IMR-90 (cell line): Measurements from ENCODE around the gene PSD. TPM values are rescaled to one million over a fixed set of nuclear protein-coding genes. Genes with fewer than 3 reads are reported as not detected.

Experiments
- ATAC-seq: fragments of 200-7000 bp; cut with Tn5 transposase; 2 replicates; pipeline ENCODE4 v1.9.1; 2020; ENCODE audit warnings: low read depth, mild to moderate bottlenecking, moderate library complexity
- BruUV-seq: library from RNA; stranded (reverse); fragments of 400-500 nt; replicated peaks from 2 replicates; lab custom pipeline; 2021; lab: Mats Ljungman, UMichigan
- CTCF ChIA-PET: fragments of 300-600 bp; formaldehyde crosslinking; extraction: SDS; loops from one replicate; lab custom pipeline; 2021; ENCODE audit warnings: antibody characterized with exemption; lab: Yijun Ruan, JAX
- POLR2A ChIA-PET: fragments of 300-600 bp; sonication (Branson Sonifier 250); formaldehyde crosslinking; loops from one replicate; lab custom pipeline; 2022; ENCODE audit warnings: antibody characterized with exemption; ENCODE audit not compliant: unreplicated experiment; lab: Charles Lee
- DNase-seq: peaks from one replicate; pipeline ENCODE4 v3.0.0; 2013
- H2AFZ ChIP-seq: replicated peaks from 2 replicates; pipeline ENCODE3; 2013; ENCODE audit warnings: low read length, mild to moderate bottlenecking; ENCODE audit not compliant: poor library complexity
- H2AK5ac ChIP-seq: 2 replicates; pipeline ENCODE4 v1.6.1; 2013; ENCODE audit warnings: low read depth, low read length, inconsistent platforms
- H2AK9ac ChIP-seq: replicated peaks from 2 replicates; pipeline ENCODE3; 2013; ENCODE audit warnings: mild to moderate bottlenecking, low read depth, low read length, moderate library complexity; ENCODE audit not compliant: poor library complexity
- H2BK120ac ChIP-seq: 2 replicates; pipeline ENCODE4 v1.6.1; 2013; ENCODE audit warnings: low read depth, low read length, inconsistent platforms
- H2BK15ac ChIP-seq: 3 replicates; pipeline ENCODE4 v1.6.1; 2013; ENCODE audit warnings: low read depth, low read length, inconsistent platforms
- H2BK20ac ChIP-seq: 2 replicates; pipeline ENCODE4 v1.6.1; 2013; ENCODE audit warnings: low read depth, mild to moderate bottlenecking, inconsistent platforms, low read length, moderate library complexity
- H2BK5ac ChIP-seq: 2 replicates; pipeline ENCODE4 v1.6.1; 2013; ENCODE audit warnings: mild to moderate bottlenecking, low read depth, low read length, inconsistent platforms; ENCODE audit not compliant: poor library complexity, severe bottlenecking
- H3K14ac ChIP-seq: replicated peaks from 2 replicates; pipeline ENCODE4 v1.6.1; 2013; ENCODE audit warnings: low read depth, low read length, inconsistent platforms
- H3K18ac ChIP-seq: 2 replicates; pipeline ENCODE4 v1.6.1; 2013; ENCODE audit warnings: low read depth, low read length, control low read depth
- H3K23ac ChIP-seq: 2 replicates; pipeline ENCODE4 v1.6.1; 2013; ENCODE audit warnings: low read depth, low read length, inconsistent platforms
- H3K27ac ChIP-seq: 2 replicates; pipeline ENCODE4 v1.5.1; 2013; ENCODE audit warnings: mild to moderate bottlenecking, control low read depth, low read length; ENCODE audit not compliant: insufficient read depth
- H3K27me3 ChIP-seq: 2 replicates; pipeline ENCODE4 v1.6.1; 2013; ENCODE audit warnings: low read length; ENCODE audit not compliant: control insufficient read depth, insufficient read depth
- H3K36me3 ChIP-seq: 2 replicates; pipeline ENCODE4 v1.6.1; 2013; ENCODE audit warnings: low read length, mixed read lengths; ENCODE audit not compliant: control insufficient read depth, insufficient read depth
- H3K4ac ChIP-seq: 2 replicates; pipeline ENCODE4 v1.6.1; 2013; ENCODE audit warnings: low read depth, low read length, inconsistent platforms
- H3K4me1 ChIP-seq: 2 replicates; pipeline ENCODE4 v1.6.1; 2013; ENCODE audit warnings: low read length, mixed read lengths; ENCODE audit not compliant: control insufficient read depth, insufficient read depth
- H3K4me2 ChIP-seq: 2 replicates; pipeline ENCODE4 v1.6.1; 2013; ENCODE audit warnings: low read depth, mild to moderate bottlenecking, control low read depth, low read length, moderate library complexity
- H3K4me3 ChIP-seq: 2 replicates; pipeline ENCODE4 v1.5.1; 2013; ENCODE audit warnings: low read depth, mild to moderate bottlenecking, control low read depth, low read length, moderate library complexity; ENCODE audit not compliant: insufficient read depth
- H3K56ac ChIP-seq: 2 replicates; pipeline ENCODE4 v1.6.1; 2013; ENCODE audit warnings: low read length, inconsistent platforms; ENCODE audit not compliant: insufficient read depth; ENCODE audit errors: extremely low read depth
- H3K79me1 ChIP-seq, 2 experiments: 2 replicates each; pipeline ENCODE4 v1.6.1; 2013; ENCODE audit warnings: low read length in 2 of 2, inconsistent platforms in 1 of 2, low read depth in 1 of 2
- H3K9ac ChIP-seq: 2 replicates; pipeline ENCODE4 v1.6.1; 2013; ENCODE audit warnings: low read depth, low read length, control low read depth
- H3K9me1 ChIP-seq: 2 replicates; pipeline ENCODE4 v1.6.1; 2013; ENCODE audit warnings: low read length, inconsistent platforms; ENCODE audit not compliant: insufficient read depth
- H3K9me3 ChIP-seq: 2 replicates; pipeline ENCODE4 v1.6.1; 2013; ENCODE audit warnings: low read length; ENCODE audit not compliant: control insufficient read depth, insufficient read depth
- H4K20me1 ChIP-seq: 2 replicates; pipeline ENCODE4 v1.6.1; 2013; ENCODE audit warnings: low read length, inconsistent platforms; ENCODE audit not compliant: insufficient read depth
- H4K5ac ChIP-seq: 2 replicates; pipeline ENCODE4 v1.6.1; 2013; ENCODE audit warnings: mild to moderate bottlenecking, low read depth, low read length, control low read depth
- H4K8ac ChIP-seq, 2 experiments: 2 replicates each; pipeline ENCODE4 v1.6.1; 2013; ENCODE audit warnings: low read depth in 2 of 2, low read length in 2 of 2, control low read depth in 1 of 2, inconsistent platforms in 1 of 2
- H4K91ac ChIP-seq: 2 replicates; pipeline ENCODE4 v1.6.1; 2013; ENCODE audit warnings: low read depth, low read length, inconsistent platforms; ENCODE audit not compliant: insufficient read depth
- BHLHE40 ChIP-seq: fragments of 150-350 bp; IDR thresholded peaks from 2 replicates; pipeline ENCODE4 v1.6.1; 2016; ENCODE audit warnings: mild to moderate bottlenecking, low read depth, low read length
- CHD1 ChIP-seq: IDR thresholded peaks from 2 replicates; pipeline ENCODE4 v1.6.1; 2012; ENCODE audit warnings: low read depth, low read length, improper control_type of control experiment
- CTCF ChIP-seq: conservative IDR thresholded peaks from 2 replicates; pipeline ENCODE4 v1.5.1; 2012; ENCODE audit warnings: mild to moderate bottlenecking, low read depth, low read length, improper control_type of control experiment
- MAFK ChIP-seq: IDR thresholded peaks from 2 replicates; pipeline ENCODE4 v1.6.1; 2012; ENCODE audit warnings: low read depth, low read length, improper control_type of control experiment
- MAZ ChIP-seq: IDR thresholded peaks from 2 replicates; pipeline ENCODE4 v1.6.1; 2012; ENCODE audit warnings: low read depth, mild to moderate bottlenecking, low read length, improper control_type of control experiment, moderate library complexity, borderline replicate concordance
- MXI1 ChIP-seq: IDR thresholded peaks from 2 replicates; pipeline ENCODE4 v1.6.1; 2012; ENCODE audit warnings: low read depth, mild to moderate bottlenecking, low read length, moderate library complexity, borderline replicate concordance
- NFE2L2 ChIP-seq: fragments of 150-350 bp; IDR thresholded peaks from 2 replicates; pipeline ENCODE4 v1.6.1; 2016; ENCODE audit warnings: low read depth, mild to moderate bottlenecking, low read length
- POLR2A ChIP-seq: IDR thresholded peaks from 2 replicates; pipeline ENCODE4 v1.6.1; 2012; ENCODE audit warnings: mild to moderate bottlenecking, low read depth, low read length
- RAD21 ChIP-seq: IDR thresholded peaks from 2 replicates; pipeline ENCODE4 v1.6.1; 2012; ENCODE audit warnings: low read length, improper control_type of control experiment
- RFX5 ChIP-seq: IDR thresholded peaks from 2 replicates; pipeline ENCODE4 v1.8.0; 2012; ENCODE audit warnings: low read depth, mild to moderate bottlenecking, low read length, moderate library complexity
- SMC3 ChIP-seq: fragments of 150-350 bp; IDR thresholded peaks from 2 replicates; pipeline ENCODE4 v1.6.1; 2016; ENCODE audit warnings: low read depth, mild to moderate bottlenecking, antibody characterized with exemption, low read length, moderate library complexity
- WGBS, 2 experiments: methylation state at CpG; one replicate each; pipeline versions ENCODE4 v1.1.5 to v1.1.7; 2013; ENCODE audit warnings: missing lambda C conversion rate in 2 of 2; ENCODE audit not compliant: insufficient read length in 1 of 2; ENCODE audit errors: extremely low coverage in 2 of 2; 5-methylcytosine and 5-hydroxymethylcytosine counted together
- dilution Hi-C: fragments of 300-500 bp; cut with HindIII; formaldehyde crosslinking; loops from one replicate; pipeline ENCODE4 v1.14.3; 2018; ENCODE audit warnings: low sequenced_read_pairs; ENCODE audit not compliant: unreplicated experiment
- in situ Hi-C: fragments of 300-500 bp; cut with MboI; formaldehyde crosslinking; loops from 3 replicates; pipeline ENCODE4 v1.14.3; 2019; ENCODE audit warnings: low sequenced_read_pairs, inconsistent platforms, mixed read lengths
- intact Hi-C: fragments of 100-400 bp; cut with micrococcal nuclease; formaldehyde crosslinking; loops from 2 replicates; pipeline ENCODE4 v1.10.0; 2022
- polyA plus RNA-seq, 3 experiments: library from polyadenylated mRNA; depleted of rRNA; stranded (reverse); fragments of >200 nt; gene quantifications; 2 replicates each; pipeline ENCODE4 v1.2.3, GENCODE V29; 2012; ENCODE audit warnings: low replicate concordance in 1 of 3
- total RNA-seq: library from RNA; depleted of rRNA; stranded (reverse); fragments of >200 nt; gene quantifications from 2 replicates; pipeline ENCODE4 v1.2.3, GENCODE V29; 2012
- TF ChIP-seq, protein P1 (sequence below): fragments of 150-350 bp; IDR thresholded peaks from 2 replicates; pipeline ENCODE4 v1.6.1; 2016; ENCODE audit warnings: low read depth, mild to moderate bottlenecking, low read length, moderate library complexity, borderline replicate concordance

PSD gene
- total and polyA plus RNA-seq, 2 of the 4 experiments (the other 2 are of a cell fraction), result 2.0 to 4.4 TPM

DNA sequence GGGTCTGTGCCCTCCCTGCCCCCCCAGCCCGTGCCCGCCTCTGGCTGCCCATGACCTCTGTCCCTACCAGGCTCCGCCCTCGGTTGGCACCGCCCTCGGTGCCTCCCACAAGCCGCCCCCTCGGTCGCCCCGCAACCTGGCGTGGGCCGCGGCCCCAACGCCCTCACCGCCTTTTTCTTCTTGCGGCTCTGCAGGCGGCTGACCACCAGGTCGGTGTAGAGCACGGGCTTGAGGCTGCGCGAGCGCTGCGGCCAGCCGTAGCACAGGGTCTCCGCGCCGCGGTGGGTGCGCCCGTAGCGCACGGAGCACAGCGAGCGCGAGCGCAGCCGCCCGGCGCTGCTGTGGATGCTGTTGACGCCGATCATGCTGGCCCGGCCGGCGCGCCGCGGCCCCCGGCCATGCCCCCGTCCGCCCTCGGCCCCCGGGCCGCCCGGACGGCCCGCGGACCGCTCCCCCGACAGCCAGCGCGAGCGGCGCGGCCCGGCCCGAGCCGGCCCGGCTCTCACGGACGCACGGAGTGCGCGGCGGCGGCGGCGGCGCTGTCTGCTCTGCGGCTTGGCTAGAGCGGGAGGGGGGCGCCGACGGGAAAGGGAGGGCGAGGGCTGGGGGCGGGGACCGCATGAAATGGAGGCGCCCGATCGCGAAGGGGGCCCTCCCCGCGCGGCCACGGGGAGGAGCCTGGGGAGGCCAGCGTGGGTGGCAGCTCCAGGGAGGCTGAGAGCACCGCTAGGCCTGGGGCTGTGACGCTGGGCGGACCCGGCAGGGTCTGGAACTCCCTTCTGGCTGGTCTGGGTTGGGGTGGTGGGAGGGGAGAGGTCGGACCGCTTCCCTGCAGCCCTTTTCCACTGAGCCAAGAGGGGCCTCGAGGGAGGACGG lies 9.6 kb downstream of the PSD start:
- Histone ChIP-seq H3K9me3 (no peaks in the 10 kb centered on the region), H2BK20ac (peak overlapping the region; percentile 41; the same call in 1 of the 2 replicates), H2BK5ac (no peak overlapping the region), H3K9me1 (peaks cover 11% of the 10 kb centered on the region; the same call in 1 of the 2 replicates), H3K36me3 (no peaks in the 10 kb centered on the region), H2AFZ (peak overlapping the region; percentile 89), H2AK9ac (peak overlapping the region; percentile 85), H4K8ac (peak overlapping the region; percentile 23 to 66; a peak in 3 of 4 replicates), H3K4ac (peak overlapping the region; percentile 52), H4K91ac (peak overlapping the region; percentile 49; the same call in 1 of the 2 replicates), H3K9ac (peak overlapping the region; percentile 42), H3K56ac (no peak overlapping the region; the same call in 1 of the 2 replicates), H3K4me1 (peaks cover 8% of the 10 kb centered on the region; the same call in 1 of the 2 replicates), H3K4me3 (peak overlapping the region; percentile 80), H3K27ac (peak overlapping the region; percentile 8), H4K5ac (no peak overlapping the region), H2BK15ac (0 out of 3 replicates have a peak overlapping the region, but pooled peaks have one; percentile 28), H4K20me1 (no peaks in the 10 kb centered on the region; the same call in 1 of the 2 replicates), H2BK120ac (no peak overlapping the region), H2AK5ac (peak overlapping the region; percentile 83), H3K23ac (peak overlapping the region; percentile 71; the same call in 1 of the 2 replicates), H3K79me1 (peaks cover 0 to 4% of the 10 kb centered on the region in 2 experiments; a peak in 1 of 4 replicates), H3K27me3 (peaks cover 48% of the 10 kb centered on the region), H3K18ac (no peak overlapping the region), H3K14ac (0 out of 2 replicates have a peak overlapping the region, but pooled peaks have one; percentile 52), H3K4me2 (peak overlapping the region; percentile 78)
- dilution Hi-C loops, result no loop called here
- in situ Hi-C loops, result no loop called here
- WGBS, 2 experiments, result 1% methylated on average over 63 of the region's 103 CpGs; no CpG with 5 or more reads in 1 of the 2 experiments
- ChIA-PET POLR2A (no interaction called here), CTCF (interaction anchor here (1.2 kb wide), 1 partner anchor 14 kb away, joined by 3 read pairs; no protein-coding TSS in a partner anchor)
- peak; percentile 76 for ATAC-seq
- TF ChIP-seq MXI1 (no peak), CHD1 (no peak), RAD21 (no peak), NFE2L2 (no peak), POLR2A (peak; percentile 14; the same call in 1 of the 2 replicates), BHLHE40 (no peak), SMC3 (no peak), MAFK (no peak), MAZ (0 out of 2 replicates have a peak, but pooled peaks have one; percentile 27), RFX5 (no peak), CTCF (no peak)
- TF ChIP-seq, protein P1, sequence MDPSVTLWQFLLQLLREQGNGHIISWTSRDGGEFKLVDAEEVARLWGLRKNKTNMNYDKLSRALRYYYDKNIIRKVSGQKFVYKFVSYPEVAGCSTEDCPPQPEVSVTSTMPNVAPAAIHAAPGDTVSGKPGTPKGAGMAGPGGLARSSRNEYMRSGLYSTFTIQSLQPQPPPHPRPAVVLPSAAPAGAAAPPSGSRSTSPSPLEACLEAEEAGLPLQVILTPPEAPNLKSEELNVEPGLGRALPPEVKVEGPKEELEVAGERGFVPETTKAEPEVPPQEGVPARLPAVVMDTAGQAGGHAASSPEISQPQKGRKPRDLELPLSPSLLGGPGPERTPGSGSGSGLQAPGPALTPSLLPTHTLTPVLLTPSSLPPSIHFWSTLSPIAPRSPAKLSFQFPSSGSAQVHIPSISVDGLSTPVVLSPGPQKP, result no peak
- BruUV-seq, result no TSS peak
- intact Hi-C loops, result no loop called here
- peak; percentile 44 for DNase-seq
